GM21515 (cell line): ENCODE measurements around the gene UTP4.

Experiments used
- ATAC-seq: cut with Tn5 transposase; IDR thresholded peaks from one replicate; pipeline ENCODE4 v1.9.1; 2021; ENCODE audit not compliant: unreplicated experiment

The UTP4 gene

DNA sequence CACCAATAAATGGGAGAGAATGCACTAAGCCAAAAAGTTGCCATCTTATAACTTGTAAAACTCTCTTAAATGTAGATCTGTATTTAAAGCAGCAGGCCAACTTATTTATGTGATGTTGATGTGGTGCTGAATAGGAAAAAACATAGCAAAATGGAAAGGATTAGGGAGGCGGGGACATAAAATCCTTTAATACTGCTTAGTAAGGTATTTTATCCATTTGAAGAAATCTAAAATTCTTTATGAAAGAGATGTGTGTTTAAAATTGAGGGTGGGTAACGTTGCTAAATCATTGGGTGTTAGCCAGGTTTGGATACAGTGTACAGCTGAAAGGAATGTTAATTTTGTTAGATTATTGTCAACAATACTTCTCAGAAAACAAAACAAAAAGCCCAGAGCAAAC lies 68.8 kb downstream of the UTP4 start:
- no peak for ATAC-seq

DNA sequence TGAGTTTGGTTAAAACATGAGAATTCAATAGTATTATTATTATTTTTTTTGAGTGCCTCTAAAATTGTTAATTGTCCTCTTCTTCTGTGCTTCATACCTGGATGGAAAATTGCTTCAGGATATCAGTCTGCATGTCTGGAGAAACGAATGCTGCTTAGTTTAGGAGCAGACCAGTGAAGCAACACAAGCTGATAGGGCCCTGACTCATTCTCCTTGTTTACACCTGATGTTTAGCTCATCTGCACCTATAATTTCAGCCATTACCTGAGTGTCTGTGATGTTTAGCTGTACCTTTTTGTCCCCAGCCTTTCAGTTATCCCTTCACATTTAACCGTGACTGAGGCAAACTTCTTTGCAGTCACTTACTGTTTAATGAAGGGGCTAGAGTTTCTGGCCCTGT lies 69.3 kb downstream of the UTP4 start:
- no peak for ATAC-seq

DNA sequence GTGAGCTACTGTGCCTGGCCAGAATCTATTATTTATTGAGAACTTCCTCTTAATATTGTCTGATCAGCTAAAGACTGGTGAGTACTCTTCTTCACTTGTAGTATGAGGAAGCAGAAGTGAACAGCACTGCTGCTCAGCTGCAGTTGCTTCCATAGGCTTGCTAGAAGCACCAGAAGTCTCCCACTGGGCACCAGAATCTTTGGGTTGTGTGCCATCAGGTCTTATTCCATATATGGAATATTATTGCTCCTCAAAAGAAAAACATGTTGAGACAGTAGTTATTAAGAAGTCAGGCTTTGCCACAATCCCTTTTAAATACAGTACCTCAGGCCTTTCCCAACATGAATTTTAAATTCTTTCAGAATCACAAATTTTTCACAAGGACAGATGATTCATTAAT lies 71.7 kb downstream of the UTP4 start:
- no peak for ATAC-seq

GRCh38 chr16:69209735-69210134 lies 77.3 kb downstream of the UTP4 start:
- no peak for ATAC-seq

- no peak for ATAC-seq
Observed at GRCh38 chr16:69217433-69217832, 85.0 kb downstream of the UTP4 start.
